SK-N-MC (cell line): ENCODE results near the gene STYXL1.
A peak's percentile ranks its signal among the peaks of the same experiment; 100 is the strongest.

ENCODE experiments used
- DNase-seq: peaks from one replicate; pipeline ENCODE4 v3.0.0-alpha.2; 2011; ENCODE audit warnings: low read depth, low spot score
- H3K27ac ChIP-seq: fragments of 200-600 bp; sonication (generic); 2 replicates; pipeline ENCODE4 v1.5.1; 2016; ENCODE audit warnings: mixed run types
- H3K36me3 ChIP-seq: fragments of 200-600 bp; sonication (generic); 2 replicates; pipeline ENCODE4 v1.6.1; 2017; ENCODE audit warnings: antibody characterized with exemption, low read length, mixed read lengths; ENCODE audit not compliant: insufficient read depth
- H3K4me3 ChIP-seq: fragments of 200-600 bp; sonication (generic); 2 replicates; pipeline ENCODE4 v1.5.1; 2016
- H3K9ac ChIP-seq: fragments of 200-600 bp; sonication (generic); 2 replicates; pipeline ENCODE4 v1.8.0; 2017; ENCODE audit warnings: mixed run types, mixed read lengths; ENCODE audit not compliant: insufficient read length
- H3K9me3 ChIP-seq: fragments of 200-600 bp; sonication (generic); 2 replicates; pipeline ENCODE4 v1.6.1; 2017; ENCODE audit warnings: low read depth, mild to moderate bottlenecking, antibody characterized with exemption, low read length, moderate library complexity, mixed read lengths
- EZH2 ChIP-seq: fragments of 200-600 bp; sonication (generic); IDR thresholded peaks from one replicate; pipeline ENCODE4 v1.6.1; 2017; ENCODE audit warnings: antibody characterized with exemption
- FOXP2 ChIP-seq: optimal IDR thresholded peaks from 2 replicates; pipeline ENCODE3; 2011; ENCODE audit warnings: mild to moderate bottlenecking, moderate library complexity; ENCODE audit not compliant: insufficient read depth; ENCODE audit errors: extremely low read length, control extremely low read depth
- POLR2AphosphoS5 ChIP-seq: IDR thresholded peaks from 2 replicates; pipeline ENCODE4 v1.6.1; 2012; ENCODE audit warnings: mild to moderate bottlenecking, low read depth, low read length, borderline replicate concordance

The STYXL1 gene

GRCh38 chr7:76080204-76080603 lies 32.4 kb upstream of the STYXL1 start:
- H3K36me3 ChIP-seq = no peaks in the 10 kb centered on the region
- DNase-seq = no peak
- H3K9ac ChIP-seq = no peak overlapping the region
- TF ChIP-seq EZH2 (no peak), FOXP2 (no peak), POLR2AphosphoS5 (no peak)
- H3K4me3 ChIP-seq = no peak overlapping the region
- no peak overlapping the region for H3K27ac ChIP-seq
- H3K9me3 ChIP-seq = no peaks in the 10 kb centered on the region

- Histone ChIP-seq H3K4me3 (no peak overlapping the region), H3K27ac (no peak overlapping the region), H3K9ac (no peak overlapping the region), H3K9me3 (no peaks in the 10 kb centered on the region), H3K36me3 (no peaks in the 10 kb centered on the region)
- TF ChIP-seq POLR2AphosphoS5 (no peak), EZH2 (no peak), FOXP2 (no peak)
- no peak for DNase-seq
These were observed 29.6 kb upstream of the STYXL1 start for GRCh38 chr7:76077435-76077834.

DNA sequence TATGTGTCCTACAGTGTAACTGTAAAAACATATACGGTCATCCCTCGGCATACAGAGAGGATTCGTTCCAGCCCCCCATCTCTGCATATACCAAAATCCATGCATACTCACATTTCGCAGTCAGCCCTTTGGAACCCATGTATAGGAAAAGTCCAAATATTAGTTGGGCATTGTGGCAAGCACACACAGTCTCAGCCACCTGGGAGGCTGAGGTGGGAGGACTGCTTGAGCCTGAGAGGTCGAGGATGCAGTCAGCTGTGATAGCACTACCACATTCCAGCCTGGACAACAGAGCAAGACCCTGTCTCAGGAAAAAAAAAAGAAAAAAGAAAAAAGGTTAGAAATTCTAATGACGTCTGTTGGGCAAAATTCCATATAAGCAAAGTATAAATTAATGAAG lies 29.2 kb upstream of the STYXL1 start:
- DNase-seq = no peak
- no peak for TF ChIP-seq EZH2
- no peak for TF ChIP-seq POLR2AphosphoS5
- TF ChIP-seq FOXP2 = no peak
- Histone ChIP-seq H3K9me3 (no peaks in the 10 kb centered on the region), H3K9ac (no peak overlapping the region), H3K36me3 (no peaks in the 10 kb centered on the region), H3K27ac (no peak overlapping the region), H3K4me3 (no peak overlapping the region)

DNA sequence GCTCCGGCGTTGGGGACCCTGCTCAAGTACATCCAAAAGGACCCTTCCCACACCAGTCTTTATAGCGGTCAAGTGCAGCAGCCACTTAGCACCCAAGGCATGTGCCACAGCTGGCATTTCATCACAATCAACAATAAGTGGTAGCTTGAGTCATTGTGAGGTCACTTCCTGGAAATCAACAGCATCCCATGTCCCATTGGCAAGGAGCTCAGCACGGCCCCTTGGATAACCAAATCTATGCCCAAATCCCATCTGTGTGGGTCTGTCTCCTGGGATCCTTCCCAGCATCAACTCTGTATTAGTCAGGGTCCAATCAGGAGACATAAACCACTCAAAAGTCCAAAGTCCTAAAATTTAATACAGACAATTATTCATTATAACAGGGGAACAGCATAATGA lies 27.2 kb upstream of the STYXL1 start:
- no peak for DNase-seq
- Histone ChIP-seq H3K4me3 (no peak overlapping the region), H3K9ac (no peak overlapping the region), H3K27ac (no peak overlapping the region), H3K9me3 (no peaks in the 10 kb centered on the region), H3K36me3 (no peaks in the 10 kb centered on the region)
- no peak for TF ChIP-seq EZH2

GRCh38 chr7:76074306-76074971 lies 26.6 kb upstream of the STYXL1 start:
- Histone ChIP-seq H3K4me3 (no peak overlapping the region), H3K9ac (no peak overlapping the region), H3K27ac (no peak overlapping the region), H3K36me3 (no peaks in the 10 kb centered on the region), H3K9me3 (no peaks in the 10 kb centered on the region)
- DNase-seq = no peak
- TF ChIP-seq EZH2 (no peak), FOXP2 (no peak), POLR2AphosphoS5 (no peak)

GRCh38 chr7:76073335-76073990 lies 25.7 kb upstream of the STYXL1 start:
- Histone ChIP-seq H3K36me3 (no peaks in the 10 kb centered on the region), H3K9ac (no peak overlapping the region), H3K9me3 (no peaks in the 10 kb centered on the region), H3K4me3 (no peak overlapping the region), H3K27ac (no peak overlapping the region)
- TF ChIP-seq EZH2 (no peak), FOXP2 (no peak), POLR2AphosphoS5 (no peak)
- no peak for DNase-seq

GRCh38 chr7:76072243-76073148 lies 24.7 kb upstream of the STYXL1 start:
- no peak overlapping the region; the same call in 1 of the 2 replicates for H3K27ac ChIP-seq
- TF ChIP-seq FOXP2 (no peak), EZH2 (no peak), POLR2AphosphoS5 (no peak)
- no peaks in the 10 kb centered on the region for H3K9me3 ChIP-seq
- peak overlapping the region; percentile 73 for H3K9ac ChIP-seq
- H3K4me3 ChIP-seq = no peak overlapping the region
- H3K36me3 ChIP-seq = no peaks in the 10 kb centered on the region
- DNase-seq = no peak

GRCh38 chr7:76071316-76072242 lies 23.8 kb upstream of the STYXL1 start:
- peak overlapping the region; percentile 73 for H3K9ac ChIP-seq
- H3K36me3 ChIP-seq = peaks cover 6% of the 10 kb centered on the region; the same call in 1 of the 2 replicates
- peak overlapping the region; percentile 85 for H3K27ac ChIP-seq
- TF ChIP-seq FOXP2 = no peak
- DNase-seq = no peak
- H3K4me3 ChIP-seq = no peak overlapping the region
- no peaks in the 10 kb centered on the region for H3K9me3 ChIP-seq
